Esophagus muscularis mucosa (tissue), 4 donors: ENCODE data around the gene FOXM1. TPM values are rescaled to one million over a fixed set of nuclear protein-coding genes. Genes with fewer than 3 reads are reported as not detected.

Experiments used
- DNase-seq: peaks from one replicate; pipeline ENCODE4 v3.0.0-alpha.2; 2017; ENCODE audit errors: extremely low spot score
- H3K27ac ChIP-seq, 4 donors: fragments of 200-600 bp; sonication (generic); replicated peaks in 1 of 4; 1 replicate in 3 of 4; 2 replicates in 1 of 4; pipeline ENCODE4 v1.5.1; 2016 to 2019; ENCODE audit warnings: mild to moderate bottlenecking in 1 of 4
- H3K27me3 ChIP-seq, 4 donors: fragments of 200-600 bp; sonication (generic); one replicate each; pipeline versions ENCODE4 v1.5.1 to v1.6.0; 2016 to 2019
- H3K36me3 ChIP-seq, 4 donors: fragments of 200-600 bp; sonication (generic); one replicate each; pipeline ENCODE4 v1.5.1; 2016 to 2019
- H3K4me1 ChIP-seq, 4 donors: fragments of 200-600 bp; sonication (generic); one replicate each; pipeline ENCODE4 v1.5.1; 2016 to 2019
- H3K4me3 ChIP-seq, 4 donors: fragments of 200-600 bp; sonication (generic); 1 replicate in 2 of 4; 2 replicates in 2 of 4; pipeline ENCODE4 v1.5.1; 2016 to 2019; ENCODE audit warnings: mild to moderate bottlenecking in 4 of 4, moderate library complexity in 1 of 4
- H3K9me3 ChIP-seq, 4 donors: fragments of 200-600 bp; sonication (generic); 1 replicate in 3 of 4; 2 replicates in 1 of 4; pipeline ENCODE4 v1.5.1; 2016 to 2019
- CTCF ChIP-seq, 3 experiments: fragments of 200-600 bp in 2 of 3; fragments of 450-650 bp in 1 of 3; sonication (generic) in 2 of 3; IDR thresholded peaks; one replicate each; pipeline ENCODE4 v1.5.1; 2017 to 2019; ENCODE audit warnings: antibody characterized with exemption in 3 of 3, mild to moderate bottlenecking in 2 of 3, moderate library complexity in 1 of 3
- EP300 ChIP-seq: sonication (generic); formaldehyde crosslinking; IDR thresholded peaks from one replicate; pipeline ENCODE4 v1.6.1; 2017; ENCODE audit warnings: antibody characterized with exemption
- POLR2A ChIP-seq: fragments of 450-650 bp; IDR thresholded peaks from one replicate; pipeline ENCODE4 v1.6.1; 2017; ENCODE audit warnings: antibody characterized with exemption, moderate library complexity, mild to moderate bottlenecking, low read depth
- POLR2AphosphoS5 ChIP-seq, 2 donors: sonication (generic); formaldehyde crosslinking; IDR thresholded peaks; one replicate each; pipeline ENCODE4 v1.6.1; 2017; ENCODE audit warnings: antibody characterized with exemption in 2 of 2
- WGBS: methylation state at CpG from one replicate; pipeline ENCODE4 v1.1.5; 2018; 5-methylcytosine and 5-hydroxymethylcytosine counted together
- intact Hi-C: fragments of 100-400 bp; cut with DNase I; formaldehyde crosslinking; loops from one replicate; pipeline ENCODE4 v1.15.1; 2023
- total RNA-seq, 4 donors: library from RNA; depleted of rRNA; stranded (reverse); fragments of >200 nt; gene quantifications; one replicate each; pipeline versions ENCODE4 v1.1.0 to v1.2.1, GENCODE V29; 2016

Gene FOXM1
- total RNA-seq, 4 donors from 2014 or later, result under 0.01 to 1.4 (median 0.17) TPM; not detected in 1

- Histone ChIP-seq H3K4me3 (peak within 1 kb of the TSS; percentile 67 to 79 (median 70)), H3K27ac (peak within 1 kb of the TSS; percentile 85 to 94 (median 89)), H3K27me3 (no peaks in the 10 kb centered on the region), H3K36me3 (peaks cover 0 to 28% (median 13%) of the 10 kb centered on the region in 4 donors), H3K4me1 (peaks cover 16 to 34% (median 27%) of the 10 kb centered on the region in 4 donors), H3K9me3 (no peaks in the 10 kb centered on the region)
- intact Hi-C loops, result no loop called here
- DNase-seq, result peak; percentile 99
- TF ChIP-seq CTCF (IDR thresholded peaks at IDR 0.05) (no peak), EP300 (no peak), POLR2A (peak; percentile 60), POLR2AphosphoS5 (IDR thresholded peaks at IDR 0.05) (peak; percentile 94 to 96)
- 1% methylated on average over 25 of the region's 48 CpGs for WGBS
Measured at GRCh38 chr12:2812290-2813213, 64.4 kb downstream of the FOXM1 start, which contains the start of gene ITFG2. ITFG2 (plus strand) TSS chr12:2812668; CDS start chr12:2812761, 93 bp downstream.

GRCh38 chr12:2811801-2812200, 65.2 kb downstream of the FOXM1 start:
- Histone ChIP-seq H3K9me3 (no peaks in the 10 kb centered on the region), H3K36me3 (peaks cover 0 to 21% (median 6%) of the 10 kb centered on the region in 4 donors), H3K4me3 (peak overlapping the region; percentile 67 to 79 (median 70)), H3K27me3 (no peaks in the 10 kb centered on the region), H3K4me1 (peaks cover 16 to 34% (median 27%) of the 10 kb centered on the region in 4 donors), H3K27ac (peak overlapping the region in 3 of 4 donors; percentile 89 to 94 (median 89))
- no peak for DNase-seq
- intact Hi-C loops, result no loop called here
- TF ChIP-seq CTCF (IDR thresholded peaks at IDR 0.05), result no peak
- no peak for TF ChIP-seq POLR2AphosphoS5 (IDR thresholded peaks at IDR 0.05)
- TF ChIP-seq EP300, result no peak
- no peak for TF ChIP-seq POLR2A
- 82% methylated on average over 5 of the region's 5 CpGs for WGBS

Other genes starting within 250 kb of the FOXM1 start
- gene FKBP4, start 82.2 kb downstream of the FOXM1 start, total RNA-seq, result 10 to 100 TPM; 28.7 to 53.3 (median 36.7) TPM
- gene ITFG2, start 64.5 kb downstream of the FOXM1 start, total RNA-seq, result 10 to 100 TPM; 13.6 to 26.2 (median 21.8) TPM
- gene NRIP2, start 42.1 kb downstream of the FOXM1 start, total RNA-seq, result 1 to 10 TPM in 3 of 4 donors, under 1 TPM in 1; 0.83 to 9.7 (median 2.9) TPM
- gene TEX52, start 20.1 kb downstream of the FOXM1 start, total RNA-seq, result not detected
- 1 to 10 TPM; 7.1 to 9.7 (median 8.9) TPM for gene RHNO1, start within 50 bp of the FOXM1 start, total RNA-seq
- 10 to 100 TPM; 19.1 to 35.7 (median 27.4) TPM for gene TULP3, start 13.7 kb upstream of the FOXM1 start, total RNA-seq
- 10 to 100 TPM in 3 of 4 donors, 1 to 10 TPM in 1; 7.5 to 42.7 (median 28.0) TPM for gene TEAD4, start 82.2 kb upstream of the FOXM1 start, total RNA-seq
- 10 to 100 TPM; 13.7 to 35.4 (median 26.7) TPM for gene TSPAN9, start 200.2 kb upstream of the FOXM1 start, total RNA-seq